Smooth muscle cell (in vitro differentiated cells): Measurements from ENCODE around the gene KRTAP5-4. TPM values are rescaled to one million over a fixed set of nuclear protein-coding genes. Genes with fewer than 3 reads are reported as not detected.
"Not testable (repeated sequence)": the region's sequence is repeated elsewhere in the genome, so short reads cannot be mapped to it uniquely, and the experiment has no call there.

Experiments
- DNase-seq: peaks from one replicate; lab custom pipeline; 2025; ENCODE audit not compliant: unreplicated experiment; lab: John Stamatoyannopoulos, UW
- H2AFZ ChIP-seq: fragments of 200-600 bp; sonication (generic); 2 replicates; pipeline ENCODE4 v1.6.0; 2016; ENCODE audit warnings: antibody characterized with exemption, low read depth, mild to moderate bottlenecking
- H3F3A ChIP-seq: fragments of 200-600 bp; sonication (generic); 2 replicates; pipeline ENCODE4 v1.6.0; 2017; ENCODE audit warnings: antibody characterized with exemption, low read depth
- H3K27ac ChIP-seq: fragments of 200-600 bp; sonication (generic); 2 replicates; pipeline ENCODE4 v1.5.1; 2016; ENCODE audit warnings: low read depth, mild to moderate bottlenecking
- H3K27me3 ChIP-seq: fragments of 200-600 bp; sonication (generic); 2 replicates; pipeline ENCODE4 v1.6.1; 2016; ENCODE audit warnings: low read depth, mild to moderate bottlenecking
- H3K36me3 ChIP-seq: fragments of 200-600 bp; sonication (generic); 2 replicates; pipeline ENCODE4 v1.5.1; 2016; ENCODE audit warnings: low read depth
- H3K4me1 ChIP-seq: fragments of 200-600 bp; sonication (generic); 2 replicates; pipeline ENCODE4 v1.5.1; 2016; ENCODE audit warnings: low read depth
- H3K4me2 ChIP-seq: fragments of 200-600 bp; sonication (generic); 2 replicates; pipeline ENCODE4 v1.6.0; 2016; ENCODE audit warnings: mild to moderate bottlenecking
- H3K4me3 ChIP-seq: fragments of 200-600 bp; sonication (generic); 2 replicates; pipeline ENCODE4 v1.5.1; 2016; ENCODE audit warnings: mild to moderate bottlenecking
- H3K79me2 ChIP-seq: fragments of 200-600 bp; sonication (generic); 2 replicates; pipeline ENCODE4 v1.6.0; 2016; ENCODE audit warnings: low read depth, mild to moderate bottlenecking
- H3K9ac ChIP-seq: fragments of 200-600 bp; sonication (generic); 2 replicates; pipeline ENCODE4 v1.6.0; 2016; ENCODE audit warnings: low read depth
- H3K9me3 ChIP-seq: fragments of 200-600 bp; sonication (generic); replicated peaks from 2 replicates; pipeline ENCODE4 v1.5.1; 2016; ENCODE audit warnings: low read depth
- H4K20me1 ChIP-seq: fragments of 200-600 bp; sonication (generic); 2 replicates; pipeline ENCODE4 v1.6.0; 2016; ENCODE audit warnings: low read depth
- CTCF ChIP-seq: fragments of 200-600 bp; sonication (generic); IDR thresholded peaks from 2 replicates; pipeline ENCODE4 v1.5.1; 2017; ENCODE audit warnings: borderline replicate concordance, mild to moderate bottlenecking, antibody characterized with exemption; ENCODE audit not compliant: insufficient read depth, poor library complexity, severe bottlenecking
- WGBS: methylation state at CpG from one replicate; pipeline ENCODE4 v1.1.7; 2016; ENCODE audit warnings: low lambda C conversion rate; 5-methylcytosine and 5-hydroxymethylcytosine counted together
- polyA plus RNA-seq: library from polyadenylated mRNA; unstranded; fragments of >200 nt; fragmentation: Nextera tagmentation; extraction: Ambion mirVana; gene quantifications from 2 replicates; pipeline ENCODE4 v1.2.1, GENCODE V29; 2016
- total RNA-seq: library from RNA; depleted of rRNA; stranded (reverse); fragments of >200 nt; gene quantifications from 2 replicates; pipeline ENCODE4 v1.2.3, GENCODE V29; 2014

The KRTAP5-4 gene
- total and polyA plus RNA-seq, 2 experiments from 2014 or later, result not detected

- Histone ChIP-seq H2AFZ (no peak overlapping the region), H3F3A (no peaks in the 10 kb centered on the region), H3K79me2 (no peaks in the 10 kb centered on the region), H3K4me1 (no peaks in the 10 kb centered on the region), H3K27me3 (peaks cover 33% of the 10 kb centered on the region), H3K36me3 (no peaks in the 10 kb centered on the region), H3K9ac (no peak overlapping the region), H3K9me3 (no peaks in the 10 kb centered on the region), H3K27ac (no peak overlapping the region), H3K4me3 (no peak overlapping the region), H3K4me2 (no peak overlapping the region), H4K20me1 (no peaks in the 10 kb centered on the region)
- 73% methylated on average over 6 of the region's 6 CpGs for WGBS
- no peak for DNase-seq
- TF ChIP-seq CTCF, result no peak
Observed at GRCh38 chr11:1598816-1599215, 23.1 kb downstream of the KRTAP5-4 start.

GRCh38 chr11:1598406-1598805, 23.5 kb downstream of the KRTAP5-4 start:
- not testable (repeated sequence) for H4K20me1 ChIP-seq, H3K4me2 ChIP-seq, H3F3A ChIP-seq, H2AFZ ChIP-seq, H3K9ac ChIP-seq, DNase-seq, H3K27ac ChIP-seq, H3K4me3 ChIP-seq, H3K9me3 ChIP-seq, H3K4me1 ChIP-seq, H3K79me2 ChIP-seq, H3K36me3 ChIP-seq
- peaks cover 33% of the 10 kb centered on the region for H3K27me3 ChIP-seq
- WGBS, result 83% methylated on average over 3 of the region's 3 CpGs

DNA sequence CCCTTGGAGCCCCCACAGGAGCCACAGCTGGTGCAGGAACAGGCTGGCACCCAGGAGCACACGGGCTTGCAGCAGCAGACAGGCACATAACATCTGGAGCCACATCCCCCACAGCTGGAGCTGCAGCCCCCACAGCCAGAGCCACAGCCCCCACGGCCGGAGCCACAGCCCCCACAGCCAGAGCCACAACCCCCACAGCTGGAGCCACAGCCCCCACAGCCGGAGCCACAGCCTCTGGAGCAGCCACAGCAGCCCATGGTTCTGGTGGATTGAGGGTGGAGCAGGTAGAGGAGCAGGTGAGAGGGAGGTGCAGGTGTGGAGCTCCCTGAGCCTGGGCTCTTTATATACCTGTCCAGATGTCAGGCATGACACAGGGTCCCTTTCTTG, 24.0 kb downstream of the KRTAP5-4 start, which contains the start of gene KRTAP5-2:
TSS of gene KRTAP5-2 (minus strand) at position 301 of the 387 bp plus-strand sequence. CDS start at position 257, 44 bp downstream.
- Histone ChIP-seq H2AFZ (no peak within 1 kb of the TSS), H3K9me3 (no peaks in the 10 kb centered on the region), H3K79me2 (no peaks in the 10 kb centered on the region), H3K27ac (no peak within 1 kb of the TSS), H3K27me3 (peaks cover 33% of the 10 kb centered on the region), H3K9ac (no peak within 1 kb of the TSS), H3K4me3 (no peak within 1 kb of the TSS), H3K36me3 (no peaks in the 10 kb centered on the region), H4K20me1 (no peaks in the 10 kb centered on the region), H3F3A (no peaks in the 10 kb centered on the region), H3K4me1 (no peaks in the 10 kb centered on the region), H3K4me2 (no peak within 1 kb of the TSS)
- WGBS, result 92% methylated on average over 3 of the region's 4 CpGs
- TF ChIP-seq CTCF, result no peak
- DNase-seq, result no peak

- no peak overlapping the region for H3K9ac ChIP-seq
- H3K4me2 ChIP-seq, result no peak overlapping the region
- no peaks in the 10 kb centered on the region for H3K36me3 ChIP-seq
- no peaks in the 10 kb centered on the region for H3K9me3 ChIP-seq
- no peaks in the 10 kb centered on the region for H3K79me2 ChIP-seq
- no peak for TF ChIP-seq CTCF
- no peak overlapping the region for H2AFZ ChIP-seq
- DNase-seq, result no peak
- no peak overlapping the region for H3K4me3 ChIP-seq
- H3F3A ChIP-seq, result no peaks in the 10 kb centered on the region
- no peaks in the 10 kb centered on the region for H4K20me1 ChIP-seq
- 86% methylated on average over 10 of the region's 10 CpGs for WGBS
- no peaks in the 10 kb centered on the region for H3K4me1 ChIP-seq
- H3K27me3 ChIP-seq, result peaks cover 35% of the 10 kb centered on the region
- H3K27ac ChIP-seq, result no peak overlapping the region
Observed at GRCh38 chr11:1597331-1597993, 24.5 kb downstream of the KRTAP5-4 start.

- H2AFZ ChIP-seq, H3K27ac ChIP-seq, H3K4me2 ChIP-seq, H4K20me1 ChIP-seq, H3K36me3 ChIP-seq, H3K4me3 ChIP-seq, H3K4me1 ChIP-seq, H3K9me3 ChIP-seq, H3F3A ChIP-seq, H3K9ac ChIP-seq, DNase-seq, H3K79me2 ChIP-seq: not testable (repeated sequence)
- peaks cover 41% of the 10 kb centered on the region for H3K27me3 ChIP-seq
- 50% methylated on average over 19 of the region's 19 CpGs for WGBS
Observed at GRCh38 chr11:1596576-1597121, 25.3 kb downstream of the KRTAP5-4 start.

DNA sequence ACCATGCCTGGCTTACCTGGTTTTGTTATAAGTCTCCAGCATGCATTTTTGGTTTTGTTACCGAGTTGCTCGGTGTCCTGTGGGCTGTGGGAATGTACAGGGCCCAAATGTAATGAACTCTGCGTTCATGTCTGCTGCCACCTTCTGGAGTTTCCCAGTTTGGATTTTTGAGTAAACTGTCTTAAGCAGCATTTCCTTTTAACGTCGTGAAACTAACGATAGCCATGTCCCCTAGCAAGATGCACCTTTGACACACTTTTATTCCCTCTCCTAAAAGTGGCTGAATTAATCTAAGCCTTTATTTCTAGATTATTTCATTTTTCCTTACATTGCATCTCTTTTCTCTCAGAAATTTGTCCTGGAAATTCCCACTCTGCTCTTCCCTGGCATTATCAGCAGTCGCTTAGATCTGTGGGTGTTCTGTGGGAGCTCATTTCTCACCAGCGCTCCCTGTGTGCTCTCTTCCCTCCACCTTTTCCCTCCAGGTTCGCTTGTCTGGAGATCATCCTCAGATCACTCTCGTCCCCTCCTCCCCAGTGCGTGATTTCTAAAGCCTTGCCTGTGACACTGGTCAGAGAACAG, 25.9 kb downstream of the KRTAP5-4 start:
- H3K4me1 ChIP-seq, H3K9ac ChIP-seq, H3K4me2 ChIP-seq, H4K20me1 ChIP-seq, H3K9me3 ChIP-seq, H3F3A ChIP-seq, H3K27ac ChIP-seq, H3K4me3 ChIP-seq, H3K36me3 ChIP-seq, DNase-seq, H2AFZ ChIP-seq, H3K79me2 ChIP-seq: not testable (repeated sequence)
- WGBS, result 62% methylated on average over 11 of the region's 11 CpGs
- peaks cover 40% of the 10 kb centered on the region for H3K27me3 ChIP-seq
